ENCODE data around the gene TBCK. TPM values are rescaled to one million over a fixed set of nuclear protein-coding genes. Genes with fewer than 3 reads are reported as not detected.

TBCK gene
- total RNA-seq, 4 donors from 2014 or later: 15.6 to 29.9 (median 21.8) TPM

DNA sequence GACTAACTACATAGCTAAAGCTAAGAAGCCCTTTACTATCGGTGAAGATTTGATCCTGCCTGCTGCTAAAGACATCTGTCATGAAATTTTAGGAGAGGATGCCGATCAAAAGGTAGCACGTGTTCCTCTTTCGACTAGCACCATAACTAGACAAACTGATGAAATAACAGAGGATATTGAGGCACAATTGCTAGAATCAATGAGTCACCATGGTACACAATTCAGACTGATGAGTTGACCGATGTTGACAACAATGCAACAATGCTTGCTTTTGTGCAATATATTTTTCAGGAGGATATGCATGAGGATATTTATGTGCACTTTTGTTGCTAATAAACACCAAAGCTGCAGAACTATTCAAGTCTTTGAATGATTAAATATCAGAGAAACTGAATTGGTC is 24.3 kb downstream of the TBCK start:
- no peak overlapping the region for H3K4me3 ChIP-seq (ENCODE audit: low read depth, poor library complexity, severe bottlenecking)
- no peak for DNase-seq (ENCODE audit: low spot score in 2 of 2)
- intact Hi-C loops (cut with DNase I; ENCODE audit: low total_unique reads): no loop called here
- no peak for TF ChIP-seq POLR2A (IDR thresholded peaks at IDR 0.05)
- TF ChIP-seq, protein P1, sequence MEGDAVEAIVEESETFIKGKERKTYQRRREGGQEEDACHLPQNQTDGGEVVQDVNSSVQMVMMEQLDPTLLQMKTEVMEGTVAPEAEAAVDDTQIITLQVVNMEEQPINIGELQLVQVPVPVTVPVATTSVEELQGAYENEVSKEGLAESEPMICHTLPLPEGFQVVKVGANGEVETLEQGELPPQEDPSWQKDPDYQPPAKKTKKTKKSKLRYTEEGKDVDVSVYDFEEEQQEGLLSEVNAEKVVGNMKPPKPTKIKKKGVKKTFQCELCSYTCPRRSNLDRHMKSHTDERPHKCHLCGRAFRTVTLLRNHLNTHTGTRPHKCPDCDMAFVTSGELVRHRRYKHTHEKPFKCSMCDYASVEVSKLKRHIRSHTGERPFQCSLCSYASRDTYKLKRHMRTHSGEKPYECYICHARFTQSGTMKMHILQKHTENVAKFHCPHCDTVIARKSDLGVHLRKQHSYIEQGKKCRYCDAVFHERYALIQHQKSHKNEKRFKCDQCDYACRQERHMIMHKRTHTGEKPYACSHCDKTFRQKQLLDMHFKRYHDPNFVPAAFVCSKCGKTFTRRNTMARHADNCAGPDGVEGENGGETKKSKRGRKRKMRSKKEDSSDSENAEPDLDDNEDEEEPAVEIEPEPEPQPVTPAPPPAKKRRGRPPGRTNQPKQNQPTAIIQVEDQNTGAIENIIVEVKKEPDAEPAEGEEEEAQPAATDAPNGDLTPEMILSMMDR (IDR thresholded peaks at IDR 0.05): no peak
- 96 to 98% methylated on average over 5 of the region's 5 CpGs for WGBS, 2 donors

DNA sequence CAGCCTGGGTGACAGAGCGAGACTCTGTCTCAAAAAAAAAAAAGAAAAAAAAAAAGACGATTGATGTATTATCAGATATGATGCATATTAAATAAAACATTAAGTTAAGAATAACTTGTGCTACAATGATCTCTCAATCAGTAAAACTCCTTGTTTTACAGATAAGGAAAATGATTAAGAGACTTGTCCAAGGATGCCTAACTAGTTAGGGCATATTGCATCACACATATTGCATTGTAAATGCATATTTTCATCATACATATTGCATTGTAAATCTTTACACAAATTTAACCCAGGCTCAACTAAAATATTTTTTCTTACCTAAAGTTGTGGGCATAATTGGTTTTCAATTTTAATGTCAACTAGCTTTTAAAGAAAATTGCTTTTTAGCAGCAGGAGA is 26.3 kb downstream of the TBCK start:
- no peak for DNase-seq (ENCODE audit: low spot score in 2 of 2)
- 82% methylated on average over 2 of the region's 2 CpGs for WGBS, 2 donors
- intact Hi-C loops (cut with DNase I; ENCODE audit: low total_unique reads): no loop called here
- TF ChIP-seq POLR2A (IDR thresholded peaks at IDR 0.05): no peak
- TF ChIP-seq, protein P1 (IDR thresholded peaks at IDR 0.05): no peak
- no peak overlapping the region for H3K4me3 ChIP-seq (ENCODE audit: low read depth, poor library complexity, severe bottlenecking)

DNA sequence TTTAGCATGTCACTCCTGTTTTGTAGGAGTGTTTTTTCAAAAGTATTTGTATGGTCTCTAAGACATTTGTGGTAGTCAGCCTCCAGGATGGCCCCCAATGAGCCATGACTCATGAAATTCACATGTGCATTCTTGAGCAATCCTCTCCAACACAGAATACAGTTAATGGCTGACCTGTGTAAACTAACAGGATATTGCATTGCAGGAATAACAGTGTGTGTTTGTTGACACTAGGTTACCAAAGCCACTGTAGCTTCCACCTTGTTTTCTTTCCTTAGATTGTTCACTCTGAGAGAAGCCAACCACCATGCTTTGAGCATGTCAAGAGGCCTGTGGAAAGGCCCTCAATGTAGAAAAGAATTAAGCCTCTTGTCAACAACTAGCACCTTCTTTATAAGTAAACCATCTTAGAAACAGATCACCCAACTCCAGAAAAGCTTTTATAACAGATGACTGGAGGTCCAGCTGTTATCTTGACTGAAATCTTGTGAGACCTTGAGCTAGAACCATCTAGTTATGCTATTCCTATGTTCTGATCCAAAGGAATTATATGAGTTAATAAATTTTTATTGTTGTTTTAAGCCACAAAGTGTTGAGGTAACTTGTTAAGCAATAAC is 28.5 kb downstream of the TBCK start:
- intact Hi-C loops (cut with DNase I; ENCODE audit: low total_unique reads): no loop called here

DNA sequence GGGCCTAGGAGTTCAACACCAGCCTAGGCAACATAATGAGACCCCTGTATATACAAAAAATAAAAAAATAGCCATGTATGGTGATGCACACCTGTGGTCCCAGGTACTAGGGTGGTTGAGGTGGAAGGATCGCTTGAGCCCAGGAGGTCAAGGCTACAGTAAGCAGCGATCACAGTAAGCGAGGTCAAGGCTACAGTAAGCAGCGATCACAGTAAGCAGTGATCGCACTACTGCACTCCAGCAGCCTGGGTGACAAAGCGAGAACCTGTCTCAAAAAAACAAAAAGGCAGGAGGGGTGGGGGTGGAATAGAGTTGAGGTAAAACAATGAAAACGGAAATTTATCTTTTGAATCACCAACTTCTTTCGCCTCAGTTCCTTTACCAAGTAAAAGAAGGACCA is 29.4 kb downstream of the TBCK start:
- intact Hi-C loops (cut with DNase I; ENCODE audit: low total_unique reads): no loop called here
- TF ChIP-seq, protein P1 (IDR thresholded peaks at IDR 0.05): no peak
- TF ChIP-seq POLR2A (IDR thresholded peaks at IDR 0.05): no peak
- H3K4me3 ChIP-seq (ENCODE audit: low read depth, poor library complexity, severe bottlenecking): no peak overlapping the region
- WGBS, 2 donors: 97 to 98% methylated on average over 8 of the region's 8 CpGs
- no peak for DNase-seq (ENCODE audit: low spot score in 2 of 2)

More for the DNA sequence above, 28.5 kb downstream of the TBCK start:
- no peak for DNase-seq (ENCODE audit: low spot score in 2 of 2)
- TF ChIP-seq, protein P1 (IDR thresholded peaks at IDR 0.05): no peak
- TF ChIP-seq POLR2A (IDR thresholded peaks at IDR 0.05): no peak
- H3K4me3 ChIP-seq (ENCODE audit: low read depth, poor library complexity, severe bottlenecking): no peak overlapping the region

DNA sequence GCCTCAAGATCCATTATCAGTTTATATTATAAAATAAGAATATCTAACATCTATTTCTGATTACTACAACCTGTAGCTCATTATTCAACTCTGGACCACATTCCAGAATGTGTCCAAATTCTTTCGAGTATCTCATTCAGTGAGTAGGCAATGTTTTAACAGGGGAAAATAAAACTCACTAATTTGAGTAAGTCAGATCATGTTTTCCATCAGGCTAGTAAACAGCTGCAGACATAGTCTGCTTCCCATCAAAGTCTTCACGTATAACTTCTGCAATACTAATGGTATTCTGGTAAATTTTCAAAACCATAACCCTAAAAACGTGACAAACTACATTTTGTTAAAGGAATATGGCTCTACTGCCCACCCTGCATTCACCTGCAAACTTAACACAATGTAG is 31.8 kb downstream of the TBCK start:
- TF ChIP-seq, protein P1 (IDR thresholded peaks at IDR 0.05): no peak
- no peak for TF ChIP-seq POLR2A (IDR thresholded peaks at IDR 0.05)
- intact Hi-C loops (cut with DNase I; ENCODE audit: low total_unique reads): no loop called here
- DNase-seq (ENCODE audit: low spot score in 2 of 2): no peak
- H3K4me3 ChIP-seq (ENCODE audit: low read depth, poor library complexity, severe bottlenecking): no peak overlapping the region
- 70 to 74% methylated on average over 3 of the region's 3 CpGs for WGBS, 2 donors

DNA sequence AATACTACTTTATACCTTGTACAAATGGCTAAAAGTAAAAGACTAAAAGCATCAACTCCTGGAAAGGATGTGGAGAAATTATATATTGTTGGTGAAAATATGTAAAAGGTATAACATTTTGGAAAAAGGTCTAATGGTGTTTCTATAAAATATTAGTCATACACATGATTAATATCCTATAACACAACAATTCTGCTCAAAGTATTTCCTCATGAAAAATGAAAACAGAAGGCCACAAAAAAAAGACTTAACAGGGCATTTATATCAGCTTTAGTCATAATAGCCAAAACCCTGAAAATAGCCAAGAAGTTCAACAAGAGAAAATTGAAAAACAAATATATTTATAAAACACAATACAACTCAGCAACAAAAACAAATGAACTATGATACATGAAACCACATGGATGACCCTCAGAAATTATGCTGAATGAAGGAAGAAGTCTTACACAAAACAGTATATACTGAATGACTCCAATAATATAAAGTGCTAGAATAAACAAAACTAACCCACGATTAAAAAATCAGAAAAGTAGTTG is 38.8 kb downstream of the TBCK start:
- intact Hi-C loops (cut with DNase I; ENCODE audit: low total_unique reads): no loop called here
- WGBS, 2 donors: 61 to 97% methylated on average over 1 of the region's 1 CpG
- TF ChIP-seq, protein P1 (IDR thresholded peaks at IDR 0.05): no peak
- no peak for TF ChIP-seq POLR2A (IDR thresholded peaks at IDR 0.05)
- no peak overlapping the region for H3K4me3 ChIP-seq (ENCODE audit: low read depth, poor library complexity, severe bottlenecking)
- no peak for DNase-seq (ENCODE audit: low spot score in 2 of 2)

Measured in lower leg skin (tissue), 4 donors.